ENCODE data around the gene HDAC11.

DNA sequence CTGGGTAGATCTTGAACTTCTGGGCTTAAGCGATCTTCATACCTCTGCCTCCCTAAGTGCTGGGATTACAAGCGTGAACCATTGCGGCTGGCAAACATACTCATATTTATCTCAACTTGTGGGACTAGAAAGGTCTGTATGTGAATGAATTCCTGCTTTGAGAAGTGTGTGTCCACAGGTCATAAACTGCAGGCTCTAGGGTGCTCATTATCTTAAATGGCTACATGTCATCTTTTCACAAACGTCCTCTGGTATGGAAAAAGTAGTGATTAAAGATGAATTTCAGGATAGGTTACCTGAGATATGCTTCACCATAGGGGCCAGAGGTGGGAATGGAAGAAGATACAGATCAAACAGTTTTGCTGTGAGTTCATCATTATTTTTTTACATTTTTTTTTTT is 7.8 kb upstream of the HDAC11 start:
- TF ChIP-seq CTCF (IDR thresholded peaks at IDR 0.05) (no peak), POLR2AphosphoS5 (IDR thresholded peaks at IDR 0.05) (no peak)
